ENCODE measurements around the gene HOXC11.

- TF ChIP-seq, protein P1, sequence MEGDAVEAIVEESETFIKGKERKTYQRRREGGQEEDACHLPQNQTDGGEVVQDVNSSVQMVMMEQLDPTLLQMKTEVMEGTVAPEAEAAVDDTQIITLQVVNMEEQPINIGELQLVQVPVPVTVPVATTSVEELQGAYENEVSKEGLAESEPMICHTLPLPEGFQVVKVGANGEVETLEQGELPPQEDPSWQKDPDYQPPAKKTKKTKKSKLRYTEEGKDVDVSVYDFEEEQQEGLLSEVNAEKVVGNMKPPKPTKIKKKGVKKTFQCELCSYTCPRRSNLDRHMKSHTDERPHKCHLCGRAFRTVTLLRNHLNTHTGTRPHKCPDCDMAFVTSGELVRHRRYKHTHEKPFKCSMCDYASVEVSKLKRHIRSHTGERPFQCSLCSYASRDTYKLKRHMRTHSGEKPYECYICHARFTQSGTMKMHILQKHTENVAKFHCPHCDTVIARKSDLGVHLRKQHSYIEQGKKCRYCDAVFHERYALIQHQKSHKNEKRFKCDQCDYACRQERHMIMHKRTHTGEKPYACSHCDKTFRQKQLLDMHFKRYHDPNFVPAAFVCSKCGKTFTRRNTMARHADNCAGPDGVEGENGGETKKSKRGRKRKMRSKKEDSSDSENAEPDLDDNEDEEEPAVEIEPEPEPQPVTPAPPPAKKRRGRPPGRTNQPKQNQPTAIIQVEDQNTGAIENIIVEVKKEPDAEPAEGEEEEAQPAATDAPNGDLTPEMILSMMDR (IDR thresholded peaks at IDR 0.05; ENCODE audit: low read depth, low read length): no peak
- no peak for TF ChIP-seq MYC (IDR thresholded peaks at IDR 0.05; ENCODE audit: low read depth, low read length)
- no peak for TF ChIP-seq POLR2A (IDR thresholded peaks at IDR 0.05; ENCODE audit: extremely low read depth, insufficient read length)
Measured at GRCh38 chr12:53966085-53966384, 6.9 kb upstream of the HOXC11 start.
